Thyroid gland (tissue), 4 donors: ENCODE results near the gene ROGDI.

Experiments
- POLR2A ChIP-seq, 2 donors: fragments of 450-650 bp; IDR thresholded peaks; one replicate each; pipeline ENCODE4 v1.6.1; 2017; ENCODE audit warnings: antibody characterized with exemption in 2 of 2, mild to moderate bottlenecking in 2 of 2, moderate library complexity in 1 of 2
- TF ChIP-seq, protein P1 (sequence below), 6 experiments: fragments of 200-600 bp in 3 of 6; fragments of 450-650 bp in 3 of 6; sonication (generic) in 3 of 6; IDR thresholded peaks; one replicate each; pipeline ENCODE4 v1.5.1; 2016 to 2019; ENCODE audit warnings: antibody characterized with exemption in 6 of 6, mild to moderate bottlenecking in 2 of 6, inconsistent platforms in 1 of 6, moderate library complexity in 1 of 6

DNA sequence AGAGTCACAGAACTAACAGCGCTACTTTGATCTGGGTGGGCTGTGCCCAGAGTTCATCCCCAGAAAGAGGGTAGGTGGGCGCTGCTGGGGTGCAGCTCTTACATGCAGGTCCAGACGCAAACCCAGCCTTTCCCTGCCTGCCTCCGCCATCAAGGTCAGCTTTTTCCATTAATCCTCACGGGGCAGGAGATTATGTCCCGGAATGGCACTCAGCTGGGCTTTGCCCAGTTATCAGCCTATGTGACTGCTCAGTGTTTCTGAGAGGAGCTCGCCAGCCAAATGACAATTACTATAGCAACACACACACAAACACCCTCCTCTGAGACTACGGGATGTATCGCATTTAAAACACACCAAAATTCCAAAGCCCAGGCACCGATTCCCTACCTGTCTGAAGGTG, 24.5 kb upstream of the ROGDI start:
- no peak for TF ChIP-seq POLR2A (IDR thresholded peaks at IDR 0.05)
- TF ChIP-seq, protein P1, sequence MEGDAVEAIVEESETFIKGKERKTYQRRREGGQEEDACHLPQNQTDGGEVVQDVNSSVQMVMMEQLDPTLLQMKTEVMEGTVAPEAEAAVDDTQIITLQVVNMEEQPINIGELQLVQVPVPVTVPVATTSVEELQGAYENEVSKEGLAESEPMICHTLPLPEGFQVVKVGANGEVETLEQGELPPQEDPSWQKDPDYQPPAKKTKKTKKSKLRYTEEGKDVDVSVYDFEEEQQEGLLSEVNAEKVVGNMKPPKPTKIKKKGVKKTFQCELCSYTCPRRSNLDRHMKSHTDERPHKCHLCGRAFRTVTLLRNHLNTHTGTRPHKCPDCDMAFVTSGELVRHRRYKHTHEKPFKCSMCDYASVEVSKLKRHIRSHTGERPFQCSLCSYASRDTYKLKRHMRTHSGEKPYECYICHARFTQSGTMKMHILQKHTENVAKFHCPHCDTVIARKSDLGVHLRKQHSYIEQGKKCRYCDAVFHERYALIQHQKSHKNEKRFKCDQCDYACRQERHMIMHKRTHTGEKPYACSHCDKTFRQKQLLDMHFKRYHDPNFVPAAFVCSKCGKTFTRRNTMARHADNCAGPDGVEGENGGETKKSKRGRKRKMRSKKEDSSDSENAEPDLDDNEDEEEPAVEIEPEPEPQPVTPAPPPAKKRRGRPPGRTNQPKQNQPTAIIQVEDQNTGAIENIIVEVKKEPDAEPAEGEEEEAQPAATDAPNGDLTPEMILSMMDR (IDR thresholded peaks at IDR 0.05), result no peak
